Motor neuron (in vitro differentiated cells): Measurements from ENCODE around the gene PIM3. TPM values are rescaled to one million over a fixed set of nuclear protein-coding genes. Genes with fewer than 3 reads are reported as not detected.

Source experiments
- ATAC-seq, 8 experiments: fragments of 200-7000 bp; cut with Tn5 transposase; replicated peaks in 6 of 8; 2 replicates each; pipeline ENCODE4 v1.8.0; 2021; ENCODE audit warnings: mild to moderate bottlenecking in 8 of 8, moderate library complexity in 8 of 8
- H3K27ac ChIP-seq, 2 donors: fragments of 250-450 bp; sonication (Bioruptor Pico); 2 replicates each; pipeline ENCODE4 v1.9.0; 2021; ENCODE audit warnings: antibody characterized with exemption in 2 of 2, mild to moderate bottlenecking in 2 of 2, moderate library complexity in 1 of 2
- H3K4me1 ChIP-seq, 2 donors: fragments of 250-450 bp; sonication (Bioruptor Pico); replicated peaks in 1 of 2; 2 replicates each; pipeline ENCODE4 v1.6.1; 2021; ENCODE audit warnings: antibody characterized with exemption in 2 of 2, mild to moderate bottlenecking in 2 of 2, moderate library complexity in 1 of 2
- H3K4me3 ChIP-seq, 5 donors: fragments of 250-450 bp; sonication (Bioruptor Pico); 2 replicates each; pipeline ENCODE4 v1.9.0; 2021; ENCODE audit warnings: antibody characterized with exemption in 5 of 5, mild to moderate bottlenecking in 5 of 5, moderate library complexity in 4 of 5
- WGBS, 10 experiments: fragments of 450-650 bp; shearing (Covaris generic); methylation state at CpG; one replicate each; pipeline ENCODE4 v1.0.0; 2022; 5-methylcytosine and 5-hydroxymethylcytosine counted together
- in situ Hi-C, 9 experiments: fragments of 400-800 bp; cut with MboI; loops; one replicate each; pipeline ENCODE4 v1.15.0; 2021; ENCODE audit warnings: low sequenced_read_pairs in 9 of 9, low pct_unique_long_range_greater_than_20kb in 2 of 9; ENCODE audit not compliant: unreplicated experiment in 9 of 9
- total RNA-seq, 8 experiments: library from RNA; unstranded; fragments of 300-600 nt; gene quantifications; 2 replicates each; pipeline versions ENCODE4 v1.2.3 to v1.2.4, GENCODE V29; 2022

Gene PIM3
- total RNA-seq, 8 experiments from 2014 or later: 10.1 to 40.6 (median 22.4) TPM

DNA sequence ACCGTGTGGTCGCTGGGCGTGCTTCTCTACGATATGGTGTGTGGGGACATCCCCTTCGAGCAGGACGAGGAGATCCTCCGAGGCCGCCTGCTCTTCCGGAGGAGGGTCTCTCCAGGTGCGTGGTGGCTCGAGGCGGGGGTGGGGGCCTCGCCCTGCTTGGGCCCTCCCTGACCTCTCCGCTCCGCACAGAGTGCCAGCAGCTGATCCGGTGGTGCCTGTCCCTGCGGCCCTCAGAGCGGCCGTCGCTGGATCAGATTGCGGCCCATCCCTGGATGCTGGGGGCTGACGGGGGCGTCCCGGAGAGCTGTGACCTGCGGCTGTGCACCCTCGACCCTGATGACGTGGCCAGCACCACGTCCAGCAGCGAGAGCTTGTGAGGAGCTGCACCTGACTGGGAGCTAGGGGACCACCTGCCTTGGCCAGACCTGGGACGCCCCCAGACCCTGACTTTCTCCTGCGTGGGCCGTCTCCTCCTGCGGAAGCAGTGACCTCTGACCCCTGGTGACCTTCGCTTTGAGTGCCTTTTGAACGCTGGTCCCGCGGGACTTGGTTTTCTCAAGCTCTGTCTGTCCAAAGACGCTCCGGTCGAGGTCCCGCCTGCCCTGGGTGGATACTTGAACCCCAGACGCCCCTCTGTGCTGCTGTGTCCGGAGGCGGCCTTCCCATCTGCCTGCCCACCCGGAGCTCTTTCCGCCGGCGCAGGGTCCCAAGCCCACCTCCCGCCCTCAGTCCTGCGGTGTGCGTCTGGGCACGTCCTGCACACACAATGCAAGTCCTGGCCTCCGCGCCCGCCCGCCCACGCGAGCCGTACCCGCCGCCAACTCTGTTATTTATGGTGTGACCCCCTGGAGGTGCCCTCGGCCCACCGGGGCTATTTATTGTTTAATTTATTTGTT, 2.4 kb downstream of the PIM3 start:
- H3K4me3 ChIP-seq: peak overlapping the region; percentile 56 to 83 (median 72)
- WGBS, 10 experiments: 81 to 100% (median 83%) methylated on average over 3 to 11 of the region's 63 CpGs; no CpG with 5 or more reads in 5 of the 10 experiments
- peaks cover 28 to 31% of the 10 kb centered on the region in 2 donors for H3K4me1 ChIP-seq
- in situ Hi-C loops: no loop called here
- no peak for ATAC-seq
- H3K27ac ChIP-seq: peak overlapping the region; percentile 74 to 88

DNA sequence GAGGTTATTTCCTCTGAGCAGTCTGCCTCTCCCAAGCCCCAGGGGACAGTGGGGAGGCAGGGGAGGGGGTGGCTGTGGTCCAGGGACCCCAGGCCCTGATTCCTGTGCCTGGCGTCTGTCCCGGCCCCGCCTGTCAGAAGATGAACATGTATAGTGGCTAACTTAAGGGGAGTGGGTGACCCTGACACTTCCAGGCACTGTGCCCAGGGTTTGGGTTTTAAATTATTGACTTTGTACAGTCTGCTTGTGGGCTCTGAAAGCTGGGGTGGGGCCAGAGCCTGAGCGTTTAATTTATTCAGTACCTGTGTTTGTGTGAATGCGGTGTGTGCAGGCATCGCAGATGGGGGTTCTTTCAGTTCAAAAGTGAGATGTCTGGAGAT, 3.1 kb downstream of the PIM3 start:
- in situ Hi-C loops: no loop called here
- Histone ChIP-seq H3K4me1 (peaks cover 28 to 31% of the 10 kb centered on the region in 2 donors), H3K4me3 (peak overlapping the region in 2 of 5 donors; percentile 73 to 83), H3K27ac (no peak overlapping the region)
- ATAC-seq: no peak
- whole genome bisulfite sequencing, 10 experiments: 50 to 100% (median 100%) methylated on average over 1 to 3 of the region's 6 CpGs; no CpG with 5 or more reads in 5 of the 10 experiments

GRCh38 chr22:49964136-49965090, 3.8 kb downstream of the PIM3 start:
- ATAC-seq: no peak
- Histone ChIP-seq H3K4me1 (peaks cover 23 to 24% of the 10 kb centered on the region in 2 donors), H3K4me3 (no peak overlapping the region), H3K27ac (no peak overlapping the region)
- WGBS, 10 experiments: 92 to 100% (median 96%) methylated on average over 1 to 2 of the region's 19 CpGs; no CpG with 5 or more reads in 6 of the 10 experiments
- in situ Hi-C loops: no loop called here

GRCh38 chr22:49965091-49966040, 4.8 kb downstream of the PIM3 start:
- peaks cover 21 to 23% of the 10 kb centered on the region in 2 donors for H3K4me1 ChIP-seq
- no peak overlapping the region for H3K4me3 ChIP-seq
- in situ Hi-C loops: no loop called here
- 80 to 100% (median 93%) methylated on average over 1 to 4 of the region's 22 CpGs; no CpG with 5 or more reads in 7 of the 10 experiments for WGBS, 10 experiments
- peak in 1 of 8 experiments; percentile 0 for ATAC-seq
- H3K27ac ChIP-seq: no peak overlapping the region

DNA sequence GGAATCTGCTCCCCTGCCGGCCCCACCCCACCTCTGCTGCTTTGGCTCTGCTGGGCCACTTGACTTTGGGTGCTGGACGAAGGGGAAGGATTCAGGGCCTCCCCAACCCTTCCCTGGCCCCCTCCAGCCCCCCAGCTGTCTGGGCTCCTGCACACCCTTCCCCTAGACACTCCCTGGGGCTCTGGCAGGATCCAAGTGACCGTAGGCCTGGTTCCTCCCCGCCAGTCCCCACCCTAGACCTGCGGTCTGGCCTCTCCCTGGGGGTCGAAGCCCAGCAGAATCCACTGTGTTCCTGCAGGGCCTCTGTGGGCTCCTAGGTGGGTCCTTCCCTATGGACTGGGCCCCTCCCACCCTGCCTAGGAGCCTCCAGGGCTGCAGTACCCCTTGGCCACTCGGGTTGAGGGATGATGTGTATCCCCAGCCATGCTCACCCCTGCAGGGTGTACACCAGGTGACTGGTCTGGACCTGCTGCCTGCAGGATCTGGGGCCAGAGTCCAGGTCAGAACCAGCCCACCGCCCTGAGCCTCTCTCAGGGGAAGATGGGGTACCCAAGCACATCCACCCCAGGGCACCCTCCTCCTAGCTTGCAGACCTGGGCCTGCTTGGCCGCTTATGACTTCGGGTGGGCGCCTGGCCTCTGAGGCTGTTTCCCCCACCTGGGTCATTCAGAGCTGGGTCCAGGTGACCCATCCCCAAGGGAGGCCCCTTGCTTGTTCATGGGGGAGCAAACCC, 5.6 kb downstream of the PIM3 start:
- Histone ChIP-seq H3K4me1 (peaks cover 28% of the 10 kb centered on the region in 2 donors), H3K4me3 (no peak overlapping the region), H3K27ac (no peak overlapping the region)
- peak in 2 of 8 experiments; percentile 0 to 1 for ATAC-seq
- in situ Hi-C loops: no loop called here
- 100% methylated on average over 2 of the region's 11 CpGs; no CpG with 5 or more reads in 9 of the 10 experiments for WGBS, 10 experiments

DNA sequence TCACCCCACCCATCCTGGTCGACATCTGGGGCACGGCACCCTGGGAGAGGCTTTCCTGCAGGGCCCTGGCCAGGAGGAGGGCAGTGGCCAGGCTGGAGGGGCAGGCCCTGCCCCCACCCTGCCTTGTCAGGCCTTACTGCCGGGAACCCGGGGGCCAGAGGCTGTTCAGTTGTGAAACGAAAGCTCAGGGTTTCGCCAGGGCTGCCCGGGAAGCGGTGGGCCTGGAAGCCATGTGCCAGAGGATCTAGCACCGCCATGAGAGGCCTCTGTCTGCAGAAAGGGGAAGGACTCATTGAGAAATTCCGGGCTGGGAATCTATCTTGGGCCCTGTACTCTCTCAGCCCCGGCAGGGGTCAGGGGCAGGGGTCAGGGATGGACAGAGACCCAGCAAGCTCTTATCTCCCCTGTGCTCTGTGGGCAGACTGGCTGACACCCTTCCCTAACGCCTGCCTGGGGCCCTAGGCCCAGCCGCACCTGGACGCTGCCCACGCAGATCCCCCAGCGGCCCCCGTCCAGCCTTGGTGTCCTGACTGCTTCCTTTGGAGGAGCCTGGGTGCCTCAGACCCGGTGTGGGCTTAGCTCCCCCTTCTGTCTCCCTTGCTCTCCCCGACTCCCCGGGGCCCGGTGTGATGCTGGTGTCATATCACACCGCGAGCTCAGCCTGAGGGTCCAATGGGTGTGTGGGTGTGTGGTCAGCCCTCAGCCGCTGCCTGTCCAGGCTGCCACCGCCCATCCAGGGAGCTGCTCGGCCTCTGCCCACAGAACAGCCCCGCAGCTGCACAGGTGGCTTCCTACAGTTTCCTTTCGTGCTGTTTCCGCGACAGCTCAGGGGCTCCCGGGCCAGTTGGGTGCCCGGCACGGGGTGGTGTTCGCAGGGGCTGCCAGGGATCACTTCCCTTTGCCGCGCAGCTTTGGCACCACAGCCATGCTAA, 6.5 kb downstream of the PIM3 start:
- peak in 2 of 8 experiments; percentile 0 for ATAC-seq
- H3K27ac ChIP-seq: peak overlapping the region in 1 of 2 donors; percentile 26

GRCh38 chr22:49967706-49968208, 7.2 kb downstream of the PIM3 start:
- peak in 1 of 8 experiments; percentile 0 for ATAC-seq
- Histone ChIP-seq H3K27ac (peak overlapping the region in 1 of 2 donors; percentile 26), H3K4me3 (no peak overlapping the region)

More for the DNA sequence above, 6.5 kb downstream of the PIM3 start:
- 50 to 70% (median 60%) methylated on average over 1 to 3 of the region's 36 CpGs; no CpG with 5 or more reads in 7 of the 10 experiments for WGBS, 10 experiments
- Histone ChIP-seq H3K4me1 (peaks cover 35% of the 10 kb centered on the region in 2 donors), H3K4me3 (no peak overlapping the region)
- in situ Hi-C loops: no loop called here

DNA sequence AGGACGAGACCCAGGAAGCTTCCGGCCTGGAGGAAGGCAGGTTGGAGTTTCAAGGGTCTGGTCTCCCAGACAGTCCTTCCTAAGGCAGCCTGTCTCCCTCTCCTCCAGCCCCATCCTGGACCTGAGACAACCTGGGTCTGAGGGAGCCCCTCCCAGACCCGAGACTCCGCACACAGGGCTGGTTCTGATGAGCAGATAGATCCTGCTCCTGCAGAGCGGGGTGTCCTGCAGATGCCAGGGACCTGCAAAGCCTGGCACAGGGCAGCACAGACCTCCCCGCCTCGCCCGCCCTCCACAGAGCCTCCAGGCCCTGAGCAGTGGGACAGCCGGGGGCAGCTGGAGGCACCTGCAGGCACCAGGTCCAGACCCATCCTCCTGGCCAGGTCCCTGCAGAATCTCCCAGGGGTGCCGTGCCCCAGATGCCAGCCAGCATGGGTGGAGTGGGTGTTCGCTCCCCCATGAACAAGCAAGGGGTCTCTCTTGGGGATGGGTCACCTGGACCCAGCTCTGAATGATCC, 7.8 kb downstream of the PIM3 start:
- in situ Hi-C loops: no loop called here
- Histone ChIP-seq H3K4me1 (peaks cover 26 to 28% of the 10 kb centered on the region in 2 donors), H3K27ac (no peak overlapping the region), H3K4me3 (no peak overlapping the region)
- WGBS, 10 experiments: 80 to 100% methylated on average over 1 of the region's 11 CpGs; no CpG with 5 or more reads in 8 of the 10 experiments
- no peak for ATAC-seq

More at GRCh38 chr22:49967706-49968208, 7.2 kb downstream of the PIM3 start:
- in situ Hi-C loops: no loop called here
- WGBS, 10 experiments: 10 to 100% (median 37%) methylated on average over 1 to 6 of the region's 18 CpGs; no CpG with 5 or more reads in 6 of the 10 experiments
- peaks cover 32 to 34% of the 10 kb centered on the region in 2 donors for H3K4me1 ChIP-seq

DNA sequence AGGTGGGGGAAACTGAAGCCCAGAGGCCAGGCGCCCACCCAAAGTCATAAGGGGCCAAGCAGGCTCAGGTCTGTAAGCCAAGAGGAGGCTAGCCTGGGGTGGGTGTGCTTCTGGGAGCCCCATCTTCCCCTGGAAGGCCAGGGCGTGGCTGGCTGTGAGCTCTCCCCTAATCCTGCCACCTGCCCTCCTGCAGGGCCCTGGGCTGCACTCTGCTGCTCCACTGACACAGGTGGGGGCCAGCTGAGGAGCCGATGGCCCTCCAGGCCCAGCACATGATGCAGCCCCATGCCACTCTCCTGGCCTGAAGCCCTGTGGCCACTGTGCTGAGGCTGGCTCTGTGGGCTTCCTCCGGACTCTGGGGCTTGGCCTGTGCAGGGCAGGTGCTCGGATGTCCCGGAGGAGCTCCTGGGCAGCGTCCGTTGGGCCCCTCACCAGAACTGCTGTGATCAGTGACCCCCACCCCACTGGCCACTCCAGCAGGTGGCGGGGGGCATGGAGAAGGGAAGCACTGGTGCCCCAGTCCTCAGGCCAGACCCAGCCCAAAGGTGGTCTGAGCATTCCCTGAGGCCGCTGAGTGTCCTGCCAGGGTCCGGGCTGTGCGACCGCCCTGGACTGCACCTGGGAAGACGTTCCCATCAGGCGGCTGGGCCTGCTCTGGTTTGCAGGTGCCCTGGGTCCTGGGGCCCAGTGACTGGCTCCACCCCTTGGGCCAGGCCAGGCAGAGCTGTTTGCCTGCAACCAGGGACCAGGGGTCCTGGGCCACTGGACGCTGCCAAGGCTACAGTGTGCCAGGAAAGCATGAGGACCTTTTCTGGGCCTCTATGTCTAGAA, 8.5 kb downstream of the PIM3 start:
- Histone ChIP-seq H3K4me3 (no peak overlapping the region), H3K27ac (no peak overlapping the region), H3K4me1 (peaks cover 24% of the 10 kb centered on the region in 2 donors)
- no peak for ATAC-seq
- WGBS, 10 experiments: 100% methylated on average over 1 to 2 of the region's 16 CpGs; no CpG with 5 or more reads in 8 of the 10 experiments
- in situ Hi-C loops: no loop called here
